Measurements from ENCODE around the gene WFDC6. TPM values are rescaled to one million over a fixed set of nuclear protein-coding genes. Genes with fewer than 3 reads are reported as not detected.

The WFDC6 gene
- total and polyA plus RNA-seq, 2 of the 8 experiments (the other 6 are each of a cell fraction or from before 2014, with no cell fraction given) = not detected

- TF ChIP-seq KDM1A (IDR thresholded peaks at IDR 0.05; ENCODE audit: borderline replicate concordance, low read length) (no peak), SIRT6 (IDR thresholded peaks at IDR 0.05; ENCODE audit: low read length) (no peak), MAX (IDR thresholded peaks at IDR 0.05) (no peak), CREB1 (IDR thresholded peaks at IDR 0.05) (no peak), CEBPB (IDR thresholded peaks at IDR 0.05; ENCODE audit: low read depth, low read length) (no peak), NRF1 (IDR thresholded peaks at IDR 0.05; ENCODE audit: low read depth, low read length) (no peak)
These were observed at the start of gene WFDC6 (continued) for GRCh38 chr20:45539382-45539781.
